WTC11 (cell line): ENCODE results near the gene LDLRAD4. TPM values are rescaled to one million over a fixed set of nuclear protein-coding genes. Genes with fewer than 3 reads are reported as not detected.

ENCODE experiments used
- ATAC-seq: fragments of 200-7000 bp; cut with Tn5 transposase; 2 replicates; pipeline ENCODE4 v1.10.0; 2021; ENCODE audit warnings: mild to moderate bottlenecking, moderate library complexity
- CTCF ChIA-PET: fragments of 300-600 bp; sonication (Branson Sonifier 250); formaldehyde crosslinking; loops from one replicate; lab custom pipeline; 2021; ENCODE audit warnings: antibody characterized with exemption; lab: Charles Lee
- POLR2A ChIA-PET: fragments of 350-600 bp; sonication (Branson Sonifier 250); formaldehyde crosslinking; loops from one replicate; lab custom pipeline; 2021; ENCODE audit warnings: antibody characterized with exemption; lab: Charles Lee
- DNase-seq: peaks from one replicate; pipeline ENCODE4 v3.0.0; 2021; ENCODE audit warnings: low spot score
- H3K27ac Mint-ChIP-seq: 2 replicates; pipeline ENCODE4 v1.8.0; 2021; ENCODE audit warnings: mixed read lengths
- H3K27me3 Mint-ChIP-seq: 2 replicates; pipeline ENCODE4 v1.8.0; 2021; ENCODE audit warnings: low read depth, mild to moderate bottlenecking, moderate library complexity, mixed read lengths
- H3K36me3 Mint-ChIP-seq: 2 replicates; pipeline ENCODE4 v1.8.0; 2021; ENCODE audit warnings: mixed read lengths
- H3K4me1 Mint-ChIP-seq: 2 replicates; pipeline ENCODE4 v1.8.0; 2022; ENCODE audit warnings: mixed read lengths
- H3K4me3 Mint-ChIP-seq: 2 replicates; pipeline ENCODE4 v1.8.0; 2021; ENCODE audit warnings: mild to moderate bottlenecking, moderate library complexity, mixed read lengths
- H3K9me3 Mint-ChIP-seq: 2 replicates; pipeline ENCODE4 v1.8.0; 2021; ENCODE audit warnings: mixed read lengths
- AR ChIP-seq: fragments of 250-450 bp; sonication (Bioruptor Pico); IDR thresholded peaks from 2 replicates; pipeline ENCODE4 v1.9.0; 2021; ENCODE audit warnings: mild to moderate bottlenecking
- ARID4B ChIP-seq: sonication (generic); formaldehyde crosslinking; IDR thresholded peaks from 2 replicates; pipeline ENCODE4 v1.8.0; 2023; ENCODE audit warnings: missing genetic modification reagents, mild to moderate bottlenecking, borderline replicate concordance
- CREM ChIP-seq: sonication (generic); formaldehyde crosslinking; IDR thresholded peaks from 2 replicates; pipeline ENCODE4 v1.8.1; 2022; ENCODE audit warnings: mild to moderate bottlenecking, missing genetic modification reagents, moderate library complexity
- E2F1 ChIP-seq: sonication (generic); formaldehyde crosslinking; IDR thresholded peaks from 2 replicates; pipeline ENCODE4 v1.8.0; 2022; ENCODE audit warnings: mild to moderate bottlenecking, missing genetic modification reagents
- ELF4 ChIP-seq: sonication (generic); formaldehyde crosslinking; IDR thresholded peaks from 2 replicates; pipeline ENCODE4 v1.8.1; 2022; ENCODE audit warnings: low read depth, mild to moderate bottlenecking, moderate library complexity, missing genetic modification reagents
- ESRRA ChIP-seq: sonication (generic); formaldehyde crosslinking; IDR thresholded peaks from 2 replicates; pipeline ENCODE4 v1.8.1; 2022; ENCODE audit warnings: mild to moderate bottlenecking, missing genetic modification reagents, borderline replicate concordance
- GTF2I ChIP-seq: fragments of 250-450 bp; sonication (Bioruptor Pico); conservative IDR thresholded peaks from 2 replicates; pipeline ENCODE4 v1.4.0; 2021; ENCODE audit warnings: mild to moderate bottlenecking
- HMGXB4 ChIP-seq: sonication (generic); formaldehyde crosslinking; IDR thresholded peaks from 2 replicates; pipeline ENCODE4 v1.8.1; 2023; ENCODE audit warnings: mild to moderate bottlenecking, moderate library complexity, missing genetic modification reagents
- IRF2 ChIP-seq: sonication (generic); formaldehyde crosslinking; IDR thresholded peaks from 2 replicates; pipeline ENCODE4 v1.8.0; 2022; ENCODE audit warnings: low read depth, missing genetic modification reagents, borderline replicate concordance
- JUN ChIP-seq: sonication (generic); formaldehyde crosslinking; IDR thresholded peaks from 2 replicates; pipeline ENCODE4 v1.8.0; 2023; ENCODE audit warnings: mild to moderate bottlenecking, missing genetic modification reagents
- NFYB ChIP-seq: sonication (generic); formaldehyde crosslinking; conservative IDR thresholded peaks from 2 replicates; pipeline ENCODE4 v1.8.0; 2022; ENCODE audit warnings: low read depth, missing genetic modification reagents
- OVOL2 ChIP-seq: fragments of 250-450 bp; sonication (Bioruptor Pico); IDR thresholded peaks from 2 replicates; pipeline ENCODE4 v1.9.0; 2021; ENCODE audit warnings: mild to moderate bottlenecking, borderline replicate concordance
- RORB ChIP-seq: fragments of 250-450 bp; sonication (Bioruptor Pico); IDR thresholded peaks from 2 replicates; pipeline ENCODE4 v1.9.0; 2021; ENCODE audit warnings: mild to moderate bottlenecking
- SP1 ChIP-seq: sonication (generic); formaldehyde crosslinking; conservative IDR thresholded peaks from 2 replicates; pipeline ENCODE4 v1.8.1; 2022; ENCODE audit warnings: missing genetic modification reagents
- USF2 ChIP-seq: sonication (generic); formaldehyde crosslinking; IDR thresholded peaks from 2 replicates; pipeline ENCODE4 v1.8.1; 2023; ENCODE audit warnings: mild to moderate bottlenecking, missing genetic modification reagents, moderate library complexity
- ZNF121 ChIP-seq: sonication (generic); formaldehyde crosslinking; IDR thresholded peaks from 2 replicates; pipeline ENCODE4 v1.8.0; 2023; ENCODE audit warnings: missing genetic modification reagents
- total RNA-seq: library from RNA; stranded (reverse); gene quantifications from 3 replicates; pipeline ENCODE4 v1.2.3, GENCODE V29; 2021
- TF ChIP-seq, protein P1 (sequence below): sonication (generic); formaldehyde crosslinking; IDR thresholded peaks from 2 replicates; pipeline ENCODE4 v1.8.0; 2023; ENCODE audit warnings: mild to moderate bottlenecking, missing genetic modification reagents
- TF ChIP-seq, protein P2 (sequence below): fragments of 250-450 bp; sonication (Bioruptor Pico); IDR thresholded peaks from 2 replicates; pipeline ENCODE4 v1.9.0; 2021; ENCODE audit warnings: mild to moderate bottlenecking

Gene LDLRAD4
- total RNA-seq, 1 experiment from 2014 or later, result 6.2 TPM

DNA sequence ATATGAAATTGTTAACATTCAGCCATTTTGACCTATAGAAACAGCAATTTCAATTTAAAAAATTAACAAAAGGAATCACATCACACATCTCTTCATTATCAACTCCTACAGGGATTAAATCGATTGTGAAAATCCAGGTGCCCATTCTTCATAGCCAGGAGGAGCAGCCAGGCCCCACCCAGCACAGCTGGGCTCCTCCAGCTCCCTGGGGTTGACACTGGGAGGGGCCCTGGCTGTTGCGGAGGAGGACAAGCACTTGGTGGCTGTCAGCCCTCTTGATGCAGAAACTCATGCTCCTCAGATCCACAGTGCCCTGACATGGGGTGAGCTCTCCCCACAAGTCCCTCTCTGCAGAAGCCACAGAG is 408.0 kb downstream of the LDLRAD4 start:
- no peak overlapping the region for H3K27ac Mint-ChIP-seq
- no peaks in the 10 kb centered on the region for H3K27me3 Mint-ChIP-seq
- TF ChIP-seq OVOL2 (CRISPR knock-in tag) (no peak), E2F1 (CRISPR knock-in tag) (no peak), USF2 (CRISPR knock-in tag) (no peak), CREM (CRISPR knock-in tag) (no peak), ZNF121 (CRISPR knock-in tag) (no peak), ELF4 (CRISPR knock-in tag) (no peak), AR (CRISPR knock-in tag) (no peak), HMGXB4 (CRISPR knock-in tag) (no peak), NFYB (CRISPR knock-in tag) (no peak), SP1 (CRISPR knock-in tag) (no peak), JUN (CRISPR knock-in tag) (no peak), IRF2 (CRISPR knock-in tag) (no peak), ARID4B (no peak), GTF2I (no peak), RORB (CRISPR knock-in tag) (no peak), ESRRA (CRISPR knock-in tag) (no peak)
- TF ChIP-seq, protein P1, sequence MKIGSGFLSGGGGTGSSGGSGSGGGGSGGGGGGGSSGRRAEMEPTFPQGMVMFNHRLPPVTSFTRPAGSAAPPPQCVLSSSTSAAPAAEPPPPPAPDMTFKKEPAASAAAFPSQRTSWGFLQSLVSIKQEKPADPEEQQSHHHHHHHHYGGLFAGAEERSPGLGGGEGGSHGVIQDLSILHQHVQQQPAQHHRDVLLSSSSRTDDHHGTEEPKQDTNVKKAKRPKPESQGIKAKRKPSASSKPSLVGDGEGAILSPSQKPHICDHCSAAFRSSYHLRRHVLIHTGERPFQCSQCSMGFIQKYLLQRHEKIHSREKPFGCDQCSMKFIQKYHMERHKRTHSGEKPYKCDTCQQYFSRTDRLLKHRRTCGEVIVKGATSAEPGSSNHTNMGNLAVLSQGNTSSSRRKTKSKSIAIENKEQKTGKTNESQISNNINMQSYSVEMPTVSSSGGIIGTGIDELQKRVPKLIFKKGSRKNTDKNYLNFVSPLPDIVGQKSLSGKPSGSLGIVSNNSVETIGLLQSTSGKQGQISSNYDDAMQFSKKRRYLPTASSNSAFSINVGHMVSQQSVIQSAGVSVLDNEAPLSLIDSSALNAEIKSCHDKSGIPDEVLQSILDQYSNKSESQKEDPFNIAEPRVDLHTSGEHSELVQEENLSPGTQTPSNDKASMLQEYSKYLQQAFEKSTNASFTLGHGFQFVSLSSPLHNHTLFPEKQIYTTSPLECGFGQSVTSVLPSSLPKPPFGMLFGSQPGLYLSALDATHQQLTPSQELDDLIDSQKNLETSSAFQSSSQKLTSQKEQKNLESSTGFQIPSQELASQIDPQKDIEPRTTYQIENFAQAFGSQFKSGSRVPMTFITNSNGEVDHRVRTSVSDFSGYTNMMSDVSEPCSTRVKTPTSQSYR (CRISPR knock-in tag), result no peak
- TF ChIP-seq, protein P2, sequence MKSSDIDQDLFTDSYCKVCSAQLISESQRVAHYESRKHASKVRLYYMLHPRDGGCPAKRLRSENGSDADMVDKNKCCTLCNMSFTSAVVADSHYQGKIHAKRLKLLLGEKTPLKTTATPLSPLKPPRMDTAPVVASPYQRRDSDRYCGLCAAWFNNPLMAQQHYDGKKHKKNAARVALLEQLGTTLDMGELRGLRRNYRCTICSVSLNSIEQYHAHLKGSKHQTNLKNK (CRISPR knock-in tag), result no peak
- TF ChIP-seq, all 79 proteins: peak for 0
- Mint-ChIP-seq H3K36me3 (no peaks in the 10 kb centered on the region), H3K9me3 (no peaks in the 10 kb centered on the region), H3K4me3 (no peak overlapping the region), H3K4me1 (peaks cover 7% of the 10 kb centered on the region)
- ATAC-seq (no peak), DNase-seq (no peak)
- CTCF ChIA-PET, result interaction anchor here (1.6 to 2.0 kb wide), 2 partner anchors 68 to 410 kb away, joined by 4 to 7 read pairs; no protein-coding TSS in a partner anchor
- POLR2A ChIA-PET, result no interaction called here
